Mammary epithelial cell (primary cell): Measurements from ENCODE around the gene MICAL3.

ENCODE experiments used
- CTCF ChIP-seq, 2 donors: IDR thresholded peaks in 1 of 2; conservative IDR thresholded peaks in 1 of 2; 2 replicates each; pipeline ENCODE4 v1.5.1; 2011 to 2012; ENCODE audit warnings: inconsistent platforms in 2 of 2, low read length in 2 of 2, mild to moderate bottlenecking in 2 of 2, control low read depth in 1 of 2, low read depth in 1 of 2; ENCODE audit not compliant: insufficient read depth in 1 of 2; ENCODE audit errors: extremely low read depth in 1 of 2
- EZH2 ChIP-seq: IDR thresholded peaks from 2 replicates; pipeline ENCODE4 v1.6.1; 2012; ENCODE audit warnings: low read length, inconsistent platforms, borderline replicate concordance

- no peak for TF ChIP-seq CTCF (conservative IDR thresholded peaks at IDR 0.05 in 1 of 2, IDR thresholded peaks at IDR 0.05 in 1 of 2; ENCODE audit: extremely low read depth in 1 of 2, insufficient read depth in 1 of 2, low read depth in 1 of 2, low read length in 2 of 2)
- no peak for TF ChIP-seq EZH2
Observed at GRCh38 chr22:17770180-17771077, 253.9 kb downstream of the MICAL3 start.
